Measurements from ENCODE around the gene EGFL8. TPM values are rescaled to one million over a fixed set of nuclear protein-coding genes. Genes with fewer than 3 reads are reported as not detected.

The EGFL8 gene
- total and polyA plus RNA-seq, 9 of the 15 experiments (the other 6 are each of a cell fraction or from before 2014, with no cell fraction given) = 2.2 to 47.4 (median 14.2) TPM

GRCh38 chr6:32195902-32196681 lies 31.7 kb downstream of the EGFL8 start (continued):
- TF ChIP-seq MYC (IDR thresholded peaks at IDR 0.05; ENCODE audit: low read depth, low read length) (peak; percentile 98), MYC (CRISPR knock-in tag; IDR thresholded peaks at IDR 0.05; ENCODE audit: borderline replicate concordance, low read depth) (peak; percentile 72; the same call in 1 of the 2 replicates), NFE2 (IDR thresholded peaks at IDR 0.05; ENCODE audit: low read depth) (peak; percentile 57), MED1 (CRISPR knock-in tag; IDR thresholded peaks at IDR 0.05; ENCODE audit: borderline replicate concordance) (no peak), E2F3 (CRISPR knock-in tag; IDR thresholded peaks at IDR 0.05) (peak; percentile 90), ZNF280B (CRISPR knock-in tag; IDR thresholded peaks at IDR 0.05) (no peak), TCFL5 (CRISPR knock-in tag; conservative IDR thresholded peaks at IDR 0.05) (no peak), NR2C2 (CRISPR knock-in tag; IDR thresholded peaks at IDR 0.05) (peak; percentile 87), NR2C2 (tag; IDR thresholded peaks at IDR 0.05) (peak; percentile 80; the same call in 1 of the 2 replicates), PCBP2 (IDR thresholded peaks at IDR 0.05; ENCODE audit: low read depth, low read length, poor library complexity, severe bottlenecking) (no peak), POLR3G (IDR thresholded peaks at IDR 0.05; ENCODE audit: extremely low read depth, insufficient read length, insufficient replicate concordance) (no peak), ZEB2 (IDR thresholded peaks at IDR 0.05) (no peak), TSC22D4 (tag; IDR thresholded peaks at IDR 0.05) (no peak), KAT2B (IDR thresholded peaks at IDR 0.05; ENCODE audit: low read depth, low read length) (no peak), MTA2 (IDR thresholded peaks at IDR 0.05; ENCODE audit: low read depth) (no peak), ZNF77 (CRISPR knock-in tag; IDR thresholded peaks at IDR 0.05) (no peak), ZC3H8 (IDR thresholded peaks at IDR 0.05) (no peak), PTBP1 (IDR thresholded peaks at IDR 0.05; ENCODE audit: low read depth, low read length) (no peak), MECOM (CRISPR knock-in tag; IDR thresholded peaks at IDR 0.05) (no peak), RCOR1 (IDR thresholded peaks at IDR 0.05; ENCODE audit: borderline replicate concordance in 1 of 2, low read depth in 2 of 2, low read length in 2 of 2) (peak in 1 of 2 experiments; percentile 1; a peak in 2 of 4 replicates), RBM34 (IDR thresholded peaks at IDR 0.05; ENCODE audit: borderline replicate concordance, insufficient read depth, low read length) (no peak), SMARCA5 (IDR thresholded peaks at IDR 0.05) (no peak; the same call in none of the 2 replicates), ZNF639 (CRISPR knock-in tag; conservative IDR thresholded peaks at IDR 0.05 in 1 of 2, IDR thresholded peaks at IDR 0.05 in 1 of 2) (peak in 1 of 2 experiments; percentile 91; a peak in 2 of 4 replicates), POLR2AphosphoS5 (IDR thresholded peaks at IDR 0.05; ENCODE audit: control insufficient read depth, insufficient read depth, low read depth, low read length) (peak; percentile 90), ZNF41 (CRISPR knock-in tag; conservative IDR thresholded peaks at IDR 0.05) (no peak; the same call in 1 of the 2 replicates), CREB5 (CRISPR knock-in tag; IDR thresholded peaks at IDR 0.05) (no peak)

All from K562 (cell line).